ENCODE results near the gene CA12.

- TF ChIP-seq CTCF (IDR thresholded peaks at IDR 0.05; ENCODE audit: borderline replicate concordance, extremely low read depth, low read length, poor library complexity, severe bottlenecking) (no peak), EZH2 (IDR thresholded peaks at IDR 0.05; ENCODE audit: borderline replicate concordance, low read depth, low read length, severe bottlenecking) (no peak)
Measured at GRCh38 chr15:63363292-63363691, 18.4 kb downstream of the CA12 start.

Measured in DND-41 (cell line).